GM19023 (cell line): ENCODE results near the gene ZNF782.
"Not testable (repeated sequence)": the region's sequence is repeated elsewhere in the genome, so short reads cannot be mapped to it uniquely, and the experiment has no call there.

Source experiments
- ATAC-seq: cut with Tn5 transposase; IDR thresholded peaks from one replicate; pipeline ENCODE4 v1.9.1; 2021; ENCODE audit warnings: mild to moderate bottlenecking, moderate library complexity; ENCODE audit not compliant: unreplicated experiment

The ZNF782 gene

GRCh38 chr9:96853781-96854650, at the start of gene ZNF782:
TSS of gene ZNF782 (minus strand) at chr9:96854514. CDS start at chr9:96851961, 2,553 bp downstream.
- ATAC-seq = peak; percentile 85

GRCh38 chr9:96900010-96900409, 45.7 kb upstream of the ZNF782 start:
- not testable (repeated sequence) for ATAC-seq

GRCh38 chr9:96892131-96892530, 37.8 kb upstream of the ZNF782 start:
- no peak for ATAC-seq

GRCh38 chr9:96888591-96888990, 34.3 kb upstream of the ZNF782 start:
- ATAC-seq = no peak

GRCh38 chr9:96885424-96885823, 31.1 kb upstream of the ZNF782 start:
- ATAC-seq = no peak

GRCh38 chr9:96884443-96884842, 30.1 kb upstream of the ZNF782 start:
- ATAC-seq = no peak

GRCh38 chr9:96883922-96884321, 29.6 kb upstream of the ZNF782 start:
- ATAC-seq = no peak

GRCh38 chr9:96877269-96877668, 23.0 kb upstream of the ZNF782 start:
- ATAC-seq = no peak

GRCh38 chr9:96875461-96876142, 21.3 kb upstream of the ZNF782 start:
- ATAC-seq = peak; percentile 59

- ATAC-seq = peak; percentile 61
Measured at GRCh38 chr9:96874947-96875460, 20.7 kb upstream of the ZNF782 start.

GRCh38 chr9:96874201-96874785, 20.0 kb upstream of the ZNF782 start:
- ATAC-seq = no peak

GRCh38 chr9:96871176-96871575, 16.9 kb upstream of the ZNF782 start:
- ATAC-seq = no peak

- ATAC-seq = no peak
Measured at GRCh38 chr9:96868709-96869108, 14.4 kb upstream of the ZNF782 start.

GRCh38 chr9:96867079-96867804, 12.9 kb upstream of the ZNF782 start:
- no peak for ATAC-seq

GRCh38 chr9:96865240-96865639, 10.9 kb upstream of the ZNF782 start:
- ATAC-seq = not testable (repeated sequence)

GRCh38 chr9:96859461-96860198, 5.3 kb upstream of the ZNF782 start:
- no peak for ATAC-seq

GRCh38 chr9:96858670-96859069, 4.4 kb upstream of the ZNF782 start:
- no peak for ATAC-seq

GRCh38 chr9:96858018-96858573, 3.8 kb upstream of the ZNF782 start:
- no peak for ATAC-seq

GRCh38 chr9:96856363-96857286, 2.3 kb upstream of the ZNF782 start:
- peak; percentile 51 for ATAC-seq
